SK-N-SH treated with all-trans-retinoic acid at 6 μM for 48 hours (cell line): ENCODE data around the gene RBMS3.
A peak's percentile ranks its signal among the peaks of the same experiment; 100 is the strongest.

Experiments used
- ATAC-seq: fragments of 200-7000 bp; cut with Tn5 transposase; 3 replicates; pipeline ENCODE4 v1.9.1; 2020; ENCODE audit warnings: mild to moderate bottlenecking, moderate library complexity
- BACH2 ChIP-seq: fragments of 250-450 bp; sonication (Bioruptor Pico); IDR thresholded peaks from 2 replicates; pipeline ENCODE4 v1.9.0; 2021; ENCODE audit warnings: mild to moderate bottlenecking, borderline replicate concordance
- CREB5 ChIP-seq: fragments of 250-450 bp; sonication (Bioruptor Pico); IDR thresholded peaks from 2 replicates; pipeline ENCODE4 v1.5.1; 2020; ENCODE audit warnings: low read depth, mild to moderate bottlenecking, moderate library complexity
- CSDC2 ChIP-seq: fragments of 250-450 bp; sonication (Bioruptor Pico); IDR thresholded peaks from 2 replicates; pipeline ENCODE4 v1.5.0; 2020; ENCODE audit warnings: mild to moderate bottlenecking, moderate library complexity
- CSRNP3 ChIP-seq: fragments of 250-450 bp; sonication (Bioruptor Pico); IDR thresholded peaks from 2 replicates; pipeline ENCODE4 v1.5.1; 2021; ENCODE audit warnings: mild to moderate bottlenecking, moderate library complexity
- ESRRG ChIP-seq: fragments of 250-450 bp; sonication (Bioruptor Pico); IDR thresholded peaks from 2 replicates; pipeline ENCODE4 v1.6.1; 2021; ENCODE audit warnings: mild to moderate bottlenecking
- GLIS3 ChIP-seq: fragments of 250-450 bp; sonication (Bioruptor Pico); IDR thresholded peaks from 2 replicates; pipeline ENCODE4 v1.5.0; 2020; ENCODE audit warnings: mild to moderate bottlenecking, moderate library complexity
- ISL1 ChIP-seq: fragments of 250-450 bp; sonication (Bioruptor Pico); IDR thresholded peaks from 2 replicates; pipeline ENCODE4 v2.1.2; 2022; ENCODE audit warnings: mild to moderate bottlenecking, moderate library complexity
- OSR1 ChIP-seq: fragments of 250-450 bp; sonication (Bioruptor Pico); IDR thresholded peaks from 2 replicates; pipeline ENCODE4 v1.8.0; 2022; ENCODE audit warnings: moderate library complexity, mild to moderate bottlenecking, inconsistent platforms
- PATZ1 ChIP-seq: fragments of 250-450 bp; sonication (Bioruptor Pico); IDR thresholded peaks from 2 replicates; pipeline ENCODE4 v1.8.0; 2020; ENCODE audit warnings: mild to moderate bottlenecking, moderate library complexity, borderline replicate concordance
- POU6F1 ChIP-seq: fragments of 250-450 bp; sonication (Bioruptor Pico); IDR thresholded peaks from 2 replicates; pipeline ENCODE4 v1.8.0; 2021; ENCODE audit warnings: low read depth, mild to moderate bottlenecking, moderate library complexity, borderline replicate concordance
- PPARA ChIP-seq: fragments of 250-450 bp; sonication (Bioruptor Pico); IDR thresholded peaks from 2 replicates; pipeline ENCODE4 v1.5.0; 2020; ENCODE audit warnings: mild to moderate bottlenecking, borderline replicate concordance
- RARB ChIP-seq: fragments of 250-450 bp; sonication (Bioruptor Pico); IDR thresholded peaks from 2 replicates; pipeline ENCODE4 v1.8.0; 2021; ENCODE audit warnings: mild to moderate bottlenecking, moderate library complexity
- SNAI2 ChIP-seq: fragments of 250-450 bp; sonication (Bioruptor Pico); IDR thresholded peaks from 2 replicates; pipeline ENCODE4 v1.5.0; 2020; ENCODE audit warnings: mild to moderate bottlenecking, moderate library complexity
- TCF4 ChIP-seq: fragments of 250-450 bp; sonication (Bioruptor Pico); IDR thresholded peaks from 2 replicates; pipeline ENCODE4 v1.8.0; 2021; ENCODE audit warnings: mild to moderate bottlenecking, moderate library complexity, borderline replicate concordance
- TOX ChIP-seq: fragments of 250-450 bp; sonication (Bioruptor Pico); IDR thresholded peaks from 2 replicates; pipeline ENCODE4 v1.8.0; 2021; ENCODE audit warnings: mild to moderate bottlenecking, moderate library complexity, borderline replicate concordance
- TSHZ2 ChIP-seq: fragments of 250-450 bp; sonication (Bioruptor Pico); IDR thresholded peaks from 2 replicates; pipeline ENCODE4 v1.5.0; 2020; ENCODE audit warnings: mild to moderate bottlenecking, moderate library complexity
- ZC3H10 ChIP-seq: fragments of 250-450 bp; sonication (Bioruptor Pico); IDR thresholded peaks from 2 replicates; pipeline ENCODE4 v1.5.1; 2021; ENCODE audit warnings: mild to moderate bottlenecking, moderate library complexity
- ZFP30 ChIP-seq: fragments of 450-650 bp; formaldehyde crosslinking; IDR thresholded peaks from 2 replicates; pipeline ENCODE4 v1.5.0; 2022; ENCODE audit warnings: mild to moderate bottlenecking, moderate library complexity
- ZNF565 ChIP-seq: fragments of 450-650 bp; formaldehyde crosslinking; conservative IDR thresholded peaks from 2 replicates; pipeline ENCODE4 v1.5.0; 2020; ENCODE audit warnings: low read depth, mild to moderate bottlenecking, moderate library complexity
- ZNF8 ChIP-seq: fragments of 450-650 bp; formaldehyde crosslinking; IDR thresholded peaks from 2 replicates; pipeline ENCODE4 v1.5.0; 2020; ENCODE audit warnings: mild to moderate bottlenecking, moderate library complexity

RBMS3 gene

GRCh38 chr3:29370021-29370420 is 89.2 kb downstream of the RBMS3 start:
- TF ChIP-seq BACH2 (CRISPR knock-in tag), result no peak
- no peak for TF ChIP-seq ZNF8 (CRISPR knock-in tag)
- TF ChIP-seq TOX (CRISPR knock-in tag), result no peak
- no peak for TF ChIP-seq ESRRG
- ATAC-seq, result no peak

GRCh38 chr3:29370476-29371420 is 89.9 kb downstream of the RBMS3 start:
- no peak for ATAC-seq
- TF ChIP-seq TOX (CRISPR knock-in tag) (no peak), PATZ1 (CRISPR knock-in tag) (no peak), PPARA (CRISPR knock-in tag) (no peak), ZC3H10 (CRISPR knock-in tag) (no peak), POU6F1 (CRISPR knock-in tag) (no peak), CSDC2 (no peak), ISL1 (CRISPR knock-in tag) (no peak), CSRNP3 (CRISPR knock-in tag) (no peak), OSR1 (CRISPR knock-in tag) (no peak), ESRRG (no peak), GLIS3 (CRISPR knock-in tag) (no peak), TSHZ2 (CRISPR knock-in tag) (no peak)

GRCh38 chr3:29373131-29373680 is 92.3 kb downstream of the RBMS3 start:
- peak; percentile 60 for ATAC-seq
- no peak for TF ChIP-seq CSRNP3 (CRISPR knock-in tag)
- TF ChIP-seq ISL1 (CRISPR knock-in tag), result no peak
- TF ChIP-seq OSR1 (CRISPR knock-in tag), result no peak
- TF ChIP-seq TCF4, result no peak
- TF ChIP-seq ZC3H10 (CRISPR knock-in tag), result no peak
- no peak for TF ChIP-seq BACH2 (CRISPR knock-in tag)
- no peak for TF ChIP-seq CREB5
- TF ChIP-seq POU6F1 (CRISPR knock-in tag), result no peak
- no peak for TF ChIP-seq ZFP30 (CRISPR knock-in tag)
- no peak for TF ChIP-seq RARB (CRISPR knock-in tag)
- TF ChIP-seq CSDC2, result no peak
- TF ChIP-seq SNAI2 (CRISPR knock-in tag), result no peak
- no peak for TF ChIP-seq ESRRG
- no peak for TF ChIP-seq GLIS3 (CRISPR knock-in tag)
- no peak for TF ChIP-seq TOX (CRISPR knock-in tag)
- no peak for TF ChIP-seq ZNF565
